Fibroblast of lung (primary cell): ENCODE results near the gene ZSCAN5C. TPM values are rescaled to one million over a fixed set of nuclear protein-coding genes. Genes with fewer than 3 reads are reported as not detected.
A peak's percentile ranks its signal among the peaks of the same experiment; 100 is the strongest.
"Not testable (repeated sequence)": the region's sequence is repeated elsewhere in the genome, so short reads cannot be mapped to it uniquely, and the experiment has no call there.

ENCODE experiments used
- DNase-seq, 2 donors: peaks; one replicate each; pipeline versions ENCODE4 v3.0.0 to v3.0.0-alpha.2; 2010; ENCODE audit warnings: low read depth in 2 of 2
- H2AFZ ChIP-seq: 2 replicates; pipeline ENCODE4 v1.5.1; 2012; ENCODE audit warnings: low read length, control low read depth, inconsistent platforms
- H3K27ac ChIP-seq: 2 replicates; pipeline ENCODE4 v1.5.1; 2011; ENCODE audit warnings: low read length, control low read depth; ENCODE audit not compliant: insufficient read depth
- H3K27me3 ChIP-seq: 2 replicates; pipeline ENCODE4 v1.5.1; 2011; ENCODE audit warnings: mild to moderate bottlenecking, low read length; ENCODE audit not compliant: control insufficient read depth, insufficient read depth
- H3K36me3 ChIP-seq: 2 replicates; pipeline ENCODE4 v1.5.1; 2011; ENCODE audit warnings: low read length; ENCODE audit not compliant: control insufficient read depth, insufficient read depth
- H3K4me1 ChIP-seq: 2 replicates; pipeline ENCODE4 v1.5.1; 2011; ENCODE audit warnings: low read length; ENCODE audit not compliant: control insufficient read depth, insufficient read depth; ENCODE audit errors: extremely low read depth
- H3K4me2 ChIP-seq: 2 replicates; pipeline ENCODE4 v1.5.1; 2011; ENCODE audit warnings: low read length, control low read depth; ENCODE audit not compliant: insufficient read depth; ENCODE audit errors: extremely low read depth
- H3K4me3 ChIP-seq, 4 experiments: fragments of 200-600 bp in 1 of 4; sonication (generic) in 1 of 4; replicated peaks in 1 of 4; 2 replicates each; pipeline ENCODE4 v1.5.1; 2011 to 2016; ENCODE audit warnings: low read length in 4 of 4, low read depth in 3 of 4, mild to moderate bottlenecking in 3 of 4, control low read depth in 2 of 4, inconsistent platforms in 1 of 4, mixed read lengths in 1 of 4; ENCODE audit not compliant: insufficient read depth in 1 of 4; ENCODE audit errors: control extremely low read depth in 1 of 4
- H3K79me2 ChIP-seq: 2 replicates; pipeline ENCODE4 v1.5.1; 2012; ENCODE audit warnings: mild to moderate bottlenecking, low read length, inconsistent platforms; ENCODE audit not compliant: control insufficient read depth, insufficient read depth
- H3K9ac ChIP-seq: 2 replicates; pipeline ENCODE4 v1.5.1; 2011; ENCODE audit warnings: mild to moderate bottlenecking, low read length, control low read depth; ENCODE audit not compliant: insufficient read depth
- H3K9me3 ChIP-seq: 2 replicates; pipeline ENCODE4 v1.5.1; 2012; ENCODE audit warnings: low read depth, low read length; ENCODE audit not compliant: control insufficient read depth, insufficient read depth
- H4K20me1 ChIP-seq: 2 replicates; pipeline ENCODE4 v1.5.1; 2011; ENCODE audit warnings: low read length; ENCODE audit not compliant: control insufficient read depth, insufficient read depth; ENCODE audit errors: extremely low read depth
- EZH2 ChIP-seq: IDR thresholded peaks from 2 replicates; pipeline ENCODE4 v1.5.1; 2012; ENCODE audit warnings: low read length, control low read depth, mild to moderate bottlenecking; ENCODE audit errors: missing control alignments
- polyA plus RNA-seq, 2 donors: library from polyadenylated mRNA; depleted of rRNA in 1 of 2; stranded (reverse) in 1 of 2; unstranded in 1 of 2; fragments of >200 nt; gene quantifications; 2 replicates each; pipeline ENCODE4 v1.2.1, GENCODE V29; 2011 to 2012; ENCODE audit warnings: missing spikeins in 1 of 2
- total RNA-seq: library from RNA; depleted of rRNA; stranded (reverse); fragments of >200 nt; gene quantifications from 2 replicates; pipeline ENCODE4 v1.2.1, GENCODE V29; 2014
- TF ChIP-seq, protein P1 (sequence below), 2 donors: IDR thresholded peaks in 1 of 2; conservative IDR thresholded peaks in 1 of 2; 1 replicate in 1 of 2; 2 replicates in 1 of 2; pipeline ENCODE4 v1.5.1; 2011 to 2012; ENCODE audit warnings: low read length in 2 of 2, control low read depth in 1 of 2, inconsistent platforms in 1 of 2, low read depth in 1 of 2, mild to moderate bottlenecking in 1 of 2

The ZSCAN5C gene
- total and polyA plus RNA-seq, 2 donors (not counting 1 experiment from before 2014, with no cell fraction given) = not detected

DNA sequence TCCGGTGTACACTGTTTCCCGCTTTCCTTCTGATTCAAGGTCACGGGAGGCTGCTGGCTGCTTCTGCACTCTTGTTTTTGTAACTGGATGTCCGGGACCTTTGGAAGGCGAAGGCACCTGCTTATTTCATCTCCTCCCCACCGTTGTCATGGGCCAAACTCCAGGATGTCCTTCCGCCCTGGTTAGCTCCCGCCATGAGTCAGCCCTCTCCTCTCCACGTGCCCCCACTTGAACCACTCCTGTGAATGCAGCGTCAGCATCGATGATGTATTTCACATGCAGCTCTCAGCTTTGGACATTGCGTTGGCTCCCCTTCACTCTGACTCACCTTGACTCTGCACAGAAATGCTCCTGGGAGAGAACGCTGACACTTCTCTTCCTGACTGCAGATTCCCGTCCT, 31.8 kb upstream of the ZSCAN5C start:
- H3K4me1 ChIP-seq = no peaks in the 10 kb centered on the region
- peak in 1 of 2 donors; percentile 85 for DNase-seq
- no peaks in the 10 kb centered on the region for H3K27me3 ChIP-seq
- H3K27ac ChIP-seq = no peak overlapping the region
- TF ChIP-seq EZH2 = no peak
- TF ChIP-seq, protein P1, sequence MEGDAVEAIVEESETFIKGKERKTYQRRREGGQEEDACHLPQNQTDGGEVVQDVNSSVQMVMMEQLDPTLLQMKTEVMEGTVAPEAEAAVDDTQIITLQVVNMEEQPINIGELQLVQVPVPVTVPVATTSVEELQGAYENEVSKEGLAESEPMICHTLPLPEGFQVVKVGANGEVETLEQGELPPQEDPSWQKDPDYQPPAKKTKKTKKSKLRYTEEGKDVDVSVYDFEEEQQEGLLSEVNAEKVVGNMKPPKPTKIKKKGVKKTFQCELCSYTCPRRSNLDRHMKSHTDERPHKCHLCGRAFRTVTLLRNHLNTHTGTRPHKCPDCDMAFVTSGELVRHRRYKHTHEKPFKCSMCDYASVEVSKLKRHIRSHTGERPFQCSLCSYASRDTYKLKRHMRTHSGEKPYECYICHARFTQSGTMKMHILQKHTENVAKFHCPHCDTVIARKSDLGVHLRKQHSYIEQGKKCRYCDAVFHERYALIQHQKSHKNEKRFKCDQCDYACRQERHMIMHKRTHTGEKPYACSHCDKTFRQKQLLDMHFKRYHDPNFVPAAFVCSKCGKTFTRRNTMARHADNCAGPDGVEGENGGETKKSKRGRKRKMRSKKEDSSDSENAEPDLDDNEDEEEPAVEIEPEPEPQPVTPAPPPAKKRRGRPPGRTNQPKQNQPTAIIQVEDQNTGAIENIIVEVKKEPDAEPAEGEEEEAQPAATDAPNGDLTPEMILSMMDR (conservative IDR thresholded peaks at IDR 0.05 in 1 of 2, IDR thresholded peaks at IDR 0.05 in 1 of 2; ENCODE audit: low read depth in 1 of 2, low read length in 2 of 2) = no peak
- H3K9me3 ChIP-seq = no peaks in the 10 kb centered on the region
- H3K36me3 ChIP-seq = no peaks in the 10 kb centered on the region
- no peak overlapping the region for H3K4me3 ChIP-seq
- H3K9ac ChIP-seq = no peak overlapping the region
- H4K20me1 ChIP-seq = no peaks in the 10 kb centered on the region
- H3K4me2 ChIP-seq = no peak overlapping the region
- H3K79me2 ChIP-seq = no peaks in the 10 kb centered on the region
- H2AFZ ChIP-seq = no peak overlapping the region

DNA sequence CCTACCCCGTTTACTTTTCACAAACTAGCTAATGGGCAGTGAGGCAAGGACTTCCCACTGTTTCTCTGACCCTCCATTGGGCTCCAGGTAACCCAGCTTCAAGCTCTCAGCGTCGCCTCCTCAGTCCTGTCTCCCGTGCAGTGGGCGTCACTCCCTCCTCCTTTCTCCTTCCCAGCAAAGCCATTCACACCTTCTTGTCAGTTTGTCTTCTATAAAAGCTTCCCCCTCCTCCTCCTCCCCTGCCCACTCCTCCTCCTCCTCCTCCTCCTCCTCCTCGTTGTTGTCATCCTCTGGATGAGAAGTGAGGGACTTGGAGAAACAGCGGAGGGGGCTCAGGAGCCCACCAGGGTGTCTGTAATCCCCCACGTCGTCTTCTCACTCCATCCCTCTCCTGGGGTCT, 28.0 kb upstream of the ZSCAN5C start:
- no peaks in the 10 kb centered on the region for H3K79me2 ChIP-seq
- H3K9ac ChIP-seq = no peak overlapping the region
- H3K4me1 ChIP-seq = no peaks in the 10 kb centered on the region
- DNase-seq = no peak
- H3K4me2 ChIP-seq = no peak overlapping the region
- no peaks in the 10 kb centered on the region for H3K36me3 ChIP-seq
- H3K27ac ChIP-seq = no peak overlapping the region
- H3K4me3 ChIP-seq = no peak overlapping the region
- H2AFZ ChIP-seq = no peak overlapping the region
- no peaks in the 10 kb centered on the region for H3K9me3 ChIP-seq
- peaks cover 3% of the 10 kb centered on the region for H3K27me3 ChIP-seq
- TF ChIP-seq EZH2 = no peak
- TF ChIP-seq, protein P1 (conservative IDR thresholded peaks at IDR 0.05 in 1 of 2, IDR thresholded peaks at IDR 0.05 in 1 of 2; ENCODE audit: low read depth in 1 of 2, low read length in 2 of 2) = no peak
- no peaks in the 10 kb centered on the region for H4K20me1 ChIP-seq

DNA sequence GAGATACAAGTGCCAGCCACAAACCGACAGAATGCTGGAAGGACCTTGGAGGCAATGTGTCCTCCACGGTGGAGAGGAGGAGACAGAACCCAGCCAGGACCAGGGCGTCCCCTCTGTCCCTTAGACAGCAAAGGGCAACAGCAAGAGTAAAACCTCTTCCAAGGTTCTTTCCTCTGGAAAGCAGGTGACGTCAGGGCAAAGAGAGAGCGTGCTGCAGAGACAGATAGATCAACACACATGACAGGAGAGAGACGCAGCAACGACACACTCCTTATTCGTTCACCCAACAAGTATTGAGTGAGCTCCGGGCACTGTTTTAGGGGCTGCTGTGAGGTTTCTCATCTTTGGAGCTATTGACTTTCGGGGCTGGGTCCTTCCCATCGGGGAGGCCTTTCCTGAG, 27.5 kb upstream of the ZSCAN5C start:
- no peak for TF ChIP-seq EZH2
- TF ChIP-seq, protein P1 (conservative IDR thresholded peaks at IDR 0.05 in 1 of 2, IDR thresholded peaks at IDR 0.05 in 1 of 2; ENCODE audit: low read depth in 1 of 2, low read length in 2 of 2) = no peak
- Histone ChIP-seq H3K27ac (no peak overlapping the region), H3K4me2 (no peak overlapping the region), H3K36me3 (no peaks in the 10 kb centered on the region), H3K9ac (no peak overlapping the region), H4K20me1 (no peaks in the 10 kb centered on the region), H3K4me1 (no peaks in the 10 kb centered on the region), H2AFZ (no peak overlapping the region), H3K27me3 (peaks cover 3% of the 10 kb centered on the region), H3K4me3 (no peak overlapping the region), H3K79me2 (no peaks in the 10 kb centered on the region), H3K9me3 (no peaks in the 10 kb centered on the region)
- no peak for DNase-seq

DNA sequence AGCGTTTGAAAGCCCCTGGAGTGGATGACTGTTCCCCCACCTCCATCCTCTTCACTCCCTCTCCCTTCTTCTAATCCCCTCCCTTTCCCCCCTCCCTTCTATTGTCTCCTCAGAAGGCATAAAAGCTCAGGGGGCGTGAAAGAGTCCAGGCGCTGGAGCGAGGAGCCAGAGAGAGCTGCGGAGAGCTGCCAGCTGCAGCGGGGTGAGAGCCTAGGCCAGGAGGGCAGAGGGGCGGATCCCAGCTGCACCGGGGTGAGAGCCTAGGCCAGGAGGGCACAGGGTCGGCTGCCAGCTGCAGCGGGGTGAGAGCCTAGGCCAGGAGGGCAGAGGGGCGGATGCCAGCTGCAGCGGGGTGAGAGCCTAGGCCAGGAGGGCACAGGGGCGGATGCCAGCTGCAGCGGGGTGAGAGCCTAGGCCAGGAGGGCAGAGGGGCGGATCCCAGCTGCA, 26.2 kb upstream of the ZSCAN5C start, which contains the start of gene GALP:
TSS of gene GALP (plus strand) at position 148 of the 447 bp plus-strand sequence. CDS start 1,101 bp downstream, outside the sequence.
- H3K9ac ChIP-seq, H3K27ac ChIP-seq, H3K27me3 ChIP-seq, H3K4me2 ChIP-seq, H3K79me2 ChIP-seq, H3K9me3 ChIP-seq, H3K4me3 ChIP-seq, DNase-seq, H3K4me1 ChIP-seq, H4K20me1 ChIP-seq, H3K36me3 ChIP-seq, H2AFZ ChIP-seq: not testable (repeated sequence)

DNA sequence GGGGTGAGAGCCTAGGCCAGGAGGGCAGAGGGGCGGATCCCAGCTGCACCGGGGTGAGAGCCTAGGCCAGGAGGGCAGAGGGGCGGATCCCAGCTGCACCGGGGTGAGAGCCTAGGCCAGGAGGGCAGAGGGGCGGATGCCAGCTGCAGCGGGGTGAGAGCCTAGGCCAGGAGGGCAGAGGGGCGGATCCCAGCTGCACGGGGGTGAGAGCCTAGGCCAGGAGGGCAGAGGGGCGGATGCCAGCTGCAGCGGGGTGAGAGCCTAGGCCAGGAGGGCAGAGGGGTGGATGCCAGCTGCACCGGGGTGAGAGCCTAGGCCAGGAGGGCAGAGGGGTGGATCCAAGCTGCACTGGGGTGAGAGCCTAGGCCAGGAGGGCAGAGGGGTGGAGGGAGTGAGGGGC, 25.8 kb upstream of the ZSCAN5C start:
- not testable (repeated sequence) for H2AFZ ChIP-seq, H3K27me3 ChIP-seq

More for the DNA sequence above, 25.8 kb upstream of the ZSCAN5C start:
- not testable (repeated sequence) for H3K27ac ChIP-seq, H3K79me2 ChIP-seq, H3K9ac ChIP-seq, H3K4me2 ChIP-seq, H3K4me3 ChIP-seq, H4K20me1 ChIP-seq, H3K9me3 ChIP-seq, H3K4me1 ChIP-seq, DNase-seq, H3K36me3 ChIP-seq
